OCI-M2 (cell line): ENCODE results near the gene CNTNAP2.
A peak's percentile ranks its signal among the peaks of the same experiment; 100 is the strongest.

Experiments
- DNase-seq: peaks from one replicate; lab custom pipeline; 2025; ENCODE audit not compliant: unreplicated experiment; lab: John Stamatoyannopoulos, UW

The CNTNAP2 gene

GRCh38 chr7:147193476-147193875, 1076.9 kb downstream of the CNTNAP2 start:
- no peak for DNase-seq

DNA sequence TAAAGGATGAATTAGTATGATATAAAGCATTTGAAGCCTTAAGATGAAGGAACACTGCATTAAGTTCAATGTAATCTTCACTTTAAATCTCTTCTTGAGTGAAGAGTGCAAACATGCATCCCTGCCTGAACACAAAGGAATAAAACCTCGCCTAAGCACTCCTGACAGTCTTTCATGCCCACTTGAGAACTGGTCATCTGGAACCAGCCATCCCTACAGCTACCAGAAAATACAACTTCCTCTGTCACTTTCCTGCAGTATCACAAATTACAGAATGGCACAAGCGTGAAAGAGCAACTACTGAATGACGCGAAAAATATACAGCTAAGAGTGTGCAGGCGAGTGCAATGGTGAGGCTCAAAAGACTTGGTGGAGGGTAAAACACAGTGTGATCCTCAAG, 1079.9 kb downstream of the CNTNAP2 start:
- no peak for DNase-seq

DNA sequence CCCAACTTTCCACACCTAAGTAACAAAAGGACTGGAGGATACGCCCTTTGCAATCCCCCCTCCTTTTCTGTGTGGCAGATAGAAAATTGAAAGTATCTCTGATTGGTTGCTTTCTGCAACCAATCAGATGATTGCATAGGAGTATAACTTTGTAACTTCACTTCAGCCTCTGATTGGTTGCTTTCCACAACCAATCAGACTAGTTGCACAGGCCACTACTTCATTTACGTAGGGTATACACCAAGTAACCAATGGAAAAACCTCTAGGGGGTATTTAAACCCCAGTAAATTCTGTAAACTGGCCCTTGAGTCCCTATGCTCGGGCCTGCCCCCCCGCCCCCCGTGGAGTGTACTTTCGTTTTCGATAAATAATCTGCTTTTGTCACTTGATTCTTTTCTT, 1080.4 kb downstream of the CNTNAP2 start:
- DNase-seq = no peak

- no peak for DNase-seq
These were observed 1083.3 kb downstream of the CNTNAP2 start for GRCh38 chr7:147199868-147200267.

DNA sequence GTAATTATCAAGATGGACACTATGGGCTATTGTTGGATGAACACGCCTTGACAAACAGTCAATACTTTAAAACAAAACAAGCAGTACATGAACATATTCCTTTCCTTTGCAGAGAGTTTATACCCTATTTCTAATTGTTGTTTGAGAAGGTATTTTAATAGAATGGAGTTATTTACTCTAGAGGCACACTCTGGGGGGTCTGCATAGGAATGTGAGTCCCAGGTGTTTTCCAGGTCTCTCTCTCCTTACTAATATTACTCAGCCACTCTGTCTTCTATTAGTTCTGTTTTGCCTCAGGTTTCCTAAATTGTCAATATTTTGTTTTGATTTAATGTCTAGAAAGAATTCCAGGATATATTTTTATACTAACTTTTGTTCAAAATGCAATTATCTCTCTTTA, 1091.4 kb downstream of the CNTNAP2 start:
- DNase-seq = no peak

- no peak for DNase-seq
These were observed 1114.7 kb downstream of the CNTNAP2 start for GRCh38 chr7:147231275-147231674.

DNA sequence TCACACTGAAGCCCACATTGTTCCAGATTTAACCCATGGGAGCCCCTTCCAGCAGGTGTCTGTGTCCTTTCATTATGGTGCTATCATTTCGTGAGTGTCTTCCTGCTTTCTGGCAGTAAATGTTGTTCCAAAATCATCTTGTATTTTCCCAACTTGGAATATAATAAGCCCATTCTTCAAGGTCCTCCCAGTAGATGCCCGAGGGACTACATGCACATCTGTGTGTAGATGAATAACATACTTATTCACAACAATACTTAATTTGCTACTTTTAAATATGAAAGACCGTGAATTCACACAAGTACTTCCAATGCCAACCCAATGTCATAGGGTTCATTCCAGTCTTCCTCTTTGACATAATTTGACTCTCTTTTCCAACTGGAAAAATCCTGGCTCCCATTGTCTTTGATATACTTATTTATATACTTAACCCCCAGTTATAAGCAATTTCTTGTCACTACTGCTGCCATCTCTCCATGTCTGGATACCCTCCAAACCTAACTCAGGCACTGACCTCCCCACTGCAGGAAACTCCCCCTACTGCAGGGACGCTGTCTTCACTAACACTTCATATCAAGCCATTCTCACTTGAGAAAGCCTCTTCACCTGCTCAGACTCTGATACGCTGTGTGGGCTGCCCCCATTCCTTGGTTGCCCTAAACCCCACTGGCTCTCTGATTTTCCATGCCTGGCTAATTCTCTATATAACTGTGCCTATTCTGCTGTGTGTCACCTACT, 1119.2 kb downstream of the CNTNAP2 start:
- DNase-seq = no peak

- no peak for DNase-seq
These were observed 1123.9 kb downstream of the CNTNAP2 start for GRCh38 chr7:147240468-147240867.

GRCh38 chr7:147245274-147245673, 1128.7 kb downstream of the CNTNAP2 start:
- peak; percentile 7 for DNase-seq

- DNase-seq = no peak
These were observed 1133.4 kb downstream of the CNTNAP2 start for GRCh38 chr7:147249956-147250355.

GRCh38 chr7:147251751-147252325, 1135.2 kb downstream of the CNTNAP2 start:
- no peak for DNase-seq

DNA sequence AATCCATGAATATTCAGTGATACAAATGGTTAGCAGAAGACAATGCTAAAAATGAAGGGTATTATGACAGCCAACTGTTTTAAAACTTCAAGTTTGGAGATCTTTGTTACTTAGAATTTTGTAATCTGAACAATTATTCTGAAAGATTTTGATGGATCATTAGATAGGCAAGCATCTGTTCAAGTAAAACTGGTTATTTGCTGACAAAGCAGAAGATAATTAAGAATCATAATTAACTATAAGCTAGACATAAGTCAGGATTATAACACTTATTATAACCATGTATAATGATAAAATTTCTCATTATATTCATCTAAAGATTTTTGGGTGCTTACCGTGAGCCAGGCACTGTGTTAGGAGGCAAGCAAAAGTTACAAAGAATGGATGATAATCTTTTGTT, 1145.1 kb downstream of the CNTNAP2 start:
- DNase-seq = no peak

GRCh38 chr7:147265528-147265927, 1148.9 kb downstream of the CNTNAP2 start:
- DNase-seq = no peak

GRCh38 chr7:147276106-147276505, 1159.5 kb downstream of the CNTNAP2 start:
- DNase-seq = no peak

- no peak for DNase-seq
These were observed 1160.3 kb downstream of the CNTNAP2 start for GRCh38 chr7:147276783-147277370.

GRCh38 chr7:147279514-147279913, 1162.9 kb downstream of the CNTNAP2 start:
- no peak for DNase-seq

DNA sequence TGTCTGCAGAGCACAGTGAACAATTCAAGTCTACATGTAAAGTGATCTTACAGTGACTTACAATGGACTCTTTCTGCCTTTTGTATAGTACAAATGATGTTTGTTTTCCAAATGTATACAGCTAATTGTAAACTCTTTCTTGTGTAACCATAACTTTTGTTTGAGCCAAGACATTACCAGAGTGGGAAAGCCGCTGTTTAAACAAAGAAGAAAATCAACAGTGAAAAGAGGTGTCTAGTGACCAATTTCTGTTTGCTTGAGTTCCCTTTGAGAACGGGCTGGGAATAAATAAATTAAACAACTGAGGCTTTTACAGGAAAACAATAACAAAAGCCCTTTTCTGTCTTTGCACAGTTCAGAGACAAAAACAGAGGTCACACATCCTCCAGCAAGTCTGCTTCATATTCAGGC, 1163.4 kb downstream of the CNTNAP2 start:
- no peak for DNase-seq

DNA sequence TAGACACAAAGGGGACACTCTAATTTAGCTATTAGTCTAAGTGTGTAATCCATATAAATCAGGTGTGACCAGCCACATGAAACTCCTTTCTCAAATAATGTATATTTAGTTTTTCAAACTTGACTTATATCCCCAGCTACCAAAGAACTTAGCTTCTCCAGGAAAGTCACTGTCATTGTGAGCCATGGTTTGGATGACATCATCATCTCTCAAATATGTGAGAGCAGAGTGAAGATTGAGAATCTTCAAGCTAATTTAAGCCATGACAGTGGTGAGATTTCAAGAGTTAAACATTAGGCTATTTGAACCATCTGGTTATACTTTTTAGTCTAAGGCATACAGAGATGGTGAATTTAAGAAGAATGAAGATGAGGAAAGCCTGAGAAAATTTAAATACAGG, 1165.6 kb downstream of the CNTNAP2 start:
- DNase-seq = no peak

DNA sequence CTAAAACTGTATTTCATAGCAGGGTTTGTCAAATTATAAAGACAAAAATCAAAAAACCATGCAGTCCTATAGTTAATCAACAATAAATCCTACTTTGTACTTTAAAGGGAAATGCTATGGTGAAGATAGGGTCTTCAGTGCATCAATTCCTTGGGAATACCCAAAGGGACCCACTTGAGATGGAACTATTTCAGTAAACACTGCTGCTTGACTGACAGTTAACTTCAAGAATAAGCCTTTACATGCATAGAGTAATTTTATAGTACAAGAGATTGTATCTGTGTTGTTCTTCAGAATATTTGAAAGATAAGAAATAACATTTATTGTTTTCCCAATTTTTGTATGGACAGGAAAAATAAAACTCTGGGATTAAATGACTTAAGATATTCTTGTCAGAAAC, 1179.6 kb downstream of the CNTNAP2 start:
- no peak for DNase-seq

- no peak for DNase-seq
These were observed 1180.4 kb downstream of the CNTNAP2 start for GRCh38 chr7:147296986-147297385.

DNA sequence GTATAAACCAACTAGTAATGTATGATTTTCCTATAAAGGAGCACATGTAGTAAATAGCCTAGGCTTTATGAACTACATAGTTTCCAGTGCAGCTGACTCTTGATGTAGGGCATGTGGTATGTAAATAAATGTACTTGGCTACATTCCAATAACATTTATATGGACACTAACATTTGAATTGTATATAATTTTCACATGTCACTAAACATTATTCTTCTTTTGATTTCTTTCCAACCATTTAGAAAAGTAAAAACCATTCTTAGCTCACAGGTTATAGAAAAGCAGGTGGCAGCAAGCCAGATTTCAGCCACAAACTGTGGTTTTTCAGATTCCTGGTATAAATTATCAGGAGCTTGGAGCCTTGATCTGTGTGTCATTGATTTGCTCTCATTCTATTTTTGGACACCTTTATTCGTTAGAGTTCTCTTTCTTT, 1182.0 kb downstream of the CNTNAP2 start:
- DNase-seq = no peak

DNA sequence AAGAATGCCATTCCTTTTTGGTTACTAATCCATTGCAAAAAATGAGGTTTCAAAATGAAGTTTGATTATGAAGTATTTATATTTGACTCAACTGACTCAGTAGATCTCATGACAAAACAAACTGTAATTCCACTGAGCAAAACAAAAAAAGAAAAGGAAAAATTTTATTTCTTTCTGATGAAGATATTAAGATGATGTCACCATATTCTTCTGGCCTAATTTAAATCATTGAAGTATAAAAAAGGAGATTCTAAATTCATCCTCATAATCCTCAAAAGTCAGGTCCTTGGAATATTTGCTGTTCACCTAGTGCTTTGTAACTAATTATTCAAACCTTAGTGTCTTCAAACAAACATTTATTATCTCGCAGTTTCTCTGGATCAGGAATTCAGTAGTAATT, 1183.7 kb downstream of the CNTNAP2 start:
- DNase-seq = no peak
